GM19351 (cell line): ENCODE data around the gene RLN3.

Experiments
- ATAC-seq: cut with Tn5 transposase; IDR thresholded peaks from one replicate; pipeline ENCODE4 v1.9.1; 2021; ENCODE audit warnings: mild to moderate bottlenecking, moderate library complexity; ENCODE audit not compliant: unreplicated experiment

The RLN3 gene

GRCh38 chr19:14073261-14073924 is 45.4 kb downstream of the RLN3 start:
- peak; percentile 44 for ATAC-seq

DNA sequence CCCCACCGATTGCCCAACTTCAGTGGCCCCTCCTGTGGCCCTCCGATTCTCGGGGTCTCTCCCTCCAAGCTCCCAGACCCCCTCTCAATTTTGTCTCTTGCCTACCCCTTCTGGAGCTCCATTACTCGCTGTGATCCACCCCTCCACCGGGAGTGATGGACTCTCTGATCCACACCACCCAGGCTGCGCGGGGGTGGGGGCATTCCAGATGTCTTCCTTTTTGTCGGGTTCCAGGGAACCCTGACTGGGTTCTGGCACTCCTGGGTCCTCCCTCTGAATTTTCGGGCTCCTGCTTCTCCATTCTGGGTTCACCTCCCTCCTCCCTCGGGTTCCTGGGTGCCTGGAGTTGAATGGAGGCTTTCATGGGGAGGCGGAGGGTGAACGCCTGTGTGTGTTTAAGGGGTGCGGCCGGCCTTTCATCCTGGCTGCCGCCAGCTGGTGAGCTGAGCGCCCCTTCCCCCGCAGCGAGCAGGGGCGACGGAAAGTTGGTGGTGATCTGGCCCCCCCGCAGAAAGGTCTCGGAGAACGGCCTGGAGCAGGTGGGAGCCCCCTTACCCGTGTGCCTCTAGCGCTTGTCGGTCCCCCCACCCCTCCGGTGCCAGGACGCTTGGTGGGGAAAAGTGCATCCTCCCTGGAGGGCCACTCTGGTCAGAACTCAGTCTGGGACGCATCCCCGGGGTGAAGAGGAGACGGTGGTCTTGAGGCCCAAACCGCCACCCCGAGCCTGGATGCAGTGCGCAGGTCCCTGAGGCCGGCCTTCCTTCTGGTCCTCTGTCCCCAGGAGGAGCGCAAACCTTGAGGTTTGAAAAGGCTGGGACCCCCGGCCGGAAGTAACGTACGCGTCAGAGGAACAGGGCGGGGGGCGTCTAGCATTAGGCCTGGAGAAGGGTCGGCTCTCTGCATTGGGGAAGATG is 46.2 kb downstream of the RLN3 start:
- ATAC-seq, result no peak

DNA sequence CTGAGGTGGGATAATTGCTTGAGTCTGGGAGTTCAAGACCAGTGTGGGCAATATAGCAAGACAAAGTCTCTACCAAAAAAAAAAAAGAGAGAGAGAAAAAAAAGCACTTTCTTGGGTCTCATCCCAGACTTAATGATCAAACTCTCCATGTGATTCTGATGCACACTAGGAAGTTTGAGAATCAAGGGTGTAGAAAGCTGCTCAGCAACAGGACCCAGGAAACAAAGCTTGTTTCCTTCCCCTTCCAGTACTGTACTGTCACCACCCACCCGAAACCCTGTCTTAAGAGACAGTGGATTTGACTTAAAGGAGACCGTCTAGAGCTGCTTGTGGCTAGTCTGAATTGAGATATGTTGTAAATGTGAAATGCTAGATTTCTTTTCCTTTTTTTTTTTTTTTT is 50.5 kb downstream of the RLN3 start:
- ATAC-seq, result no peak
